Neural progenitor cell (in vitro differentiated cells): ENCODE measurements around the gene KEAP1. TPM values are rescaled to one million over a fixed set of nuclear protein-coding genes. Genes with fewer than 3 reads are reported as not detected.

Experiments
- DNase-seq: peaks from one replicate; pipeline ENCODE4 v3.0.0-alpha.2; 2016; ENCODE audit warnings: low spot score
- H2AFZ ChIP-seq: fragments of 200-600 bp; sonication (generic); replicated peaks from 2 replicates; pipeline ENCODE4 v1.6.1; 2016; ENCODE audit warnings: antibody characterized with exemption
- H3F3A ChIP-seq: fragments of 200-600 bp; sonication (generic); 2 replicates; pipeline ENCODE4 v1.6.1; 2016; ENCODE audit warnings: antibody characterized with exemption, low read depth
- H3K27ac ChIP-seq: fragments of 200-600 bp; sonication (generic); 2 replicates; pipeline ENCODE4 v1.5.1; 2016; ENCODE audit warnings: mild to moderate bottlenecking
- H3K27me3 ChIP-seq: fragments of 200-600 bp; sonication (generic); 2 replicates; pipeline ENCODE4 v1.6.1; 2016; ENCODE audit warnings: mild to moderate bottlenecking, moderate library complexity
- H3K36me3 ChIP-seq: fragments of 200-600 bp; sonication (generic); 2 replicates; pipeline ENCODE4 v1.5.1; 2016
- H3K4me1 ChIP-seq: fragments of 200-600 bp; sonication (generic); 2 replicates; pipeline ENCODE4 v1.6.1; 2016; ENCODE audit warnings: mixed run types
- H3K4me2 ChIP-seq: fragments of 200-600 bp; sonication (generic); 2 replicates; pipeline ENCODE4 v1.6.1; 2016
- H3K4me3 ChIP-seq: fragments of 200-600 bp; sonication (generic); 2 replicates; pipeline ENCODE4 v1.5.1; 2016
- H3K79me2 ChIP-seq: fragments of 200-600 bp; sonication (generic); 2 replicates; pipeline ENCODE4 v1.6.1; 2016; ENCODE audit warnings: low read depth
- H3K9ac ChIP-seq: fragments of 200-600 bp; sonication (generic); 2 replicates; pipeline ENCODE4 v1.6.1; 2016
- H3K9me3 ChIP-seq: fragments of 200-600 bp; sonication (generic); 2 replicates; pipeline ENCODE4 v1.5.1; 2016; ENCODE audit warnings: low read depth
- H4K20me1 ChIP-seq: fragments of 200-600 bp; sonication (generic); 2 replicates; pipeline ENCODE4 v1.6.1; 2016; ENCODE audit warnings: low read depth
- H3K27ac Mint-ChIP-seq: 3 replicates; pipeline ENCODE4 v1.8.0; 2021; ENCODE audit warnings: mixed read lengths
- H3K27me3 Mint-ChIP-seq: 2 replicates; pipeline ENCODE4 v1.8.0; 2022; ENCODE audit warnings: low read depth, mild to moderate bottlenecking, inconsistent platforms, moderate library complexity, mixed read lengths; ENCODE audit not compliant: insufficient read depth
- H3K36me3 Mint-ChIP-seq: 3 replicates; pipeline ENCODE4 v1.8.0; 2021; ENCODE audit warnings: mixed read lengths
- H3K4me1 Mint-ChIP-seq: 3 replicates; pipeline ENCODE4 v1.8.0; 2021; ENCODE audit warnings: mixed read lengths
- H3K4me3 Mint-ChIP-seq: 3 replicates; pipeline ENCODE4 v1.8.0; 2021; ENCODE audit warnings: mild to moderate bottlenecking, moderate library complexity, mixed read lengths
- H3K9me3 Mint-ChIP-seq: 3 replicates; pipeline ENCODE4 v1.8.0; 2020; ENCODE audit warnings: mixed read lengths
- EZH2 ChIP-seq: fragments of 200-600 bp; sonication (generic); IDR thresholded peaks from 2 replicates; pipeline ENCODE4 v1.6.1; 2017; ENCODE audit warnings: antibody characterized with exemption, mild to moderate bottlenecking, moderate library complexity
- EZH2phosphoT487 ChIP-seq: fragments of 200-600 bp; sonication (generic); IDR thresholded peaks from 2 replicates; pipeline ENCODE4 v1.6.1; 2017; ENCODE audit warnings: antibody characterized with exemption
- total RNA-seq: library from RNA; depleted of rRNA; stranded (reverse); fragments of >200 nt; gene quantifications from 2 replicates; pipeline ENCODE4 v1.2.3, GENCODE V29; 2015; ENCODE audit warnings: low replicate concordance
- TF ChIP-seq, protein P1 (sequence below): fragments of 200-600 bp; sonication (generic); IDR thresholded peaks from 2 replicates; pipeline ENCODE4 v1.5.1; 2017; ENCODE audit warnings: antibody characterized with exemption, mild to moderate bottlenecking

Gene KEAP1
- total RNA-seq, 1 donor from 2014 or later = 25.2 TPM

DNA sequence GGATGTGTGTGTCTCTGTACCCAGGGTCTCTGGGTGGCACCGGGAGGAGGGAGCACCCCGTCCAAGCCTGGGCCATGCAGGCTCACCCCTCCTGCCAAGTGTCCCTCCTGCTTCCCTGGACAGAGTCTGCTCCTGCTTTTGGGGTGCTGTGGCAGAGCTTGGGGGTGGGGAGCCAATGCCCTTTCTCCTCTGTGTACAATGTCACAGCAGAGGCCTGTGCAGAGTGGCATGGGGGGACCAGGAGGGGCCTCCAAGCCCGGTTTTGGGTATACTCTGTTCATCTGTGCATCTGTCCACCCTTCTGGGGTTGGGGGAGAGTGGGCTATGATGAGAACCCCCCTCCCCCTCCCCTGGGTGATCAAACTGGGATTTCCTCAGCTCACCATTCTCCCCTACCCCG, 49.3 kb downstream of the KEAP1 start:
- no peaks in the 10 kb centered on the region for H3K9me3 Mint-ChIP-seq
- Histone ChIP-seq H3K9ac (no peak overlapping the region), H2AFZ (peak overlapping the region; percentile 43), H3K9me3 (no peaks in the 10 kb centered on the region), H3K79me2 (no peaks in the 10 kb centered on the region), H3K4me3 (peak overlapping the region; percentile 28), H4K20me1 (no peaks in the 10 kb centered on the region), H3K27me3 (no peaks in the 10 kb centered on the region), H3K4me2 (peak overlapping the region; percentile 66), H3K4me1 (peaks cover 19% of the 10 kb centered on the region), H3K27ac (no peak overlapping the region), H3F3A (no peaks in the 10 kb centered on the region), H3K36me3 (no peaks in the 10 kb centered on the region)
- TF ChIP-seq EZH2 (no peak), EZH2phosphoT487 (no peak)
- TF ChIP-seq, protein P1, sequence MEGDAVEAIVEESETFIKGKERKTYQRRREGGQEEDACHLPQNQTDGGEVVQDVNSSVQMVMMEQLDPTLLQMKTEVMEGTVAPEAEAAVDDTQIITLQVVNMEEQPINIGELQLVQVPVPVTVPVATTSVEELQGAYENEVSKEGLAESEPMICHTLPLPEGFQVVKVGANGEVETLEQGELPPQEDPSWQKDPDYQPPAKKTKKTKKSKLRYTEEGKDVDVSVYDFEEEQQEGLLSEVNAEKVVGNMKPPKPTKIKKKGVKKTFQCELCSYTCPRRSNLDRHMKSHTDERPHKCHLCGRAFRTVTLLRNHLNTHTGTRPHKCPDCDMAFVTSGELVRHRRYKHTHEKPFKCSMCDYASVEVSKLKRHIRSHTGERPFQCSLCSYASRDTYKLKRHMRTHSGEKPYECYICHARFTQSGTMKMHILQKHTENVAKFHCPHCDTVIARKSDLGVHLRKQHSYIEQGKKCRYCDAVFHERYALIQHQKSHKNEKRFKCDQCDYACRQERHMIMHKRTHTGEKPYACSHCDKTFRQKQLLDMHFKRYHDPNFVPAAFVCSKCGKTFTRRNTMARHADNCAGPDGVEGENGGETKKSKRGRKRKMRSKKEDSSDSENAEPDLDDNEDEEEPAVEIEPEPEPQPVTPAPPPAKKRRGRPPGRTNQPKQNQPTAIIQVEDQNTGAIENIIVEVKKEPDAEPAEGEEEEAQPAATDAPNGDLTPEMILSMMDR = no peak
- H3K4me3 Mint-ChIP-seq = peak overlapping the region; percentile 61
- no peak for DNase-seq
- peaks cover 5% of the 10 kb centered on the region for H3K27me3 Mint-ChIP-seq
- peak overlapping the region; percentile 38 for H3K27ac Mint-ChIP-seq
- H3K36me3 Mint-ChIP-seq = peaks cover 2% of the 10 kb centered on the region
- H3K4me1 Mint-ChIP-seq = peaks cover 32% of the 10 kb centered on the region

DNA sequence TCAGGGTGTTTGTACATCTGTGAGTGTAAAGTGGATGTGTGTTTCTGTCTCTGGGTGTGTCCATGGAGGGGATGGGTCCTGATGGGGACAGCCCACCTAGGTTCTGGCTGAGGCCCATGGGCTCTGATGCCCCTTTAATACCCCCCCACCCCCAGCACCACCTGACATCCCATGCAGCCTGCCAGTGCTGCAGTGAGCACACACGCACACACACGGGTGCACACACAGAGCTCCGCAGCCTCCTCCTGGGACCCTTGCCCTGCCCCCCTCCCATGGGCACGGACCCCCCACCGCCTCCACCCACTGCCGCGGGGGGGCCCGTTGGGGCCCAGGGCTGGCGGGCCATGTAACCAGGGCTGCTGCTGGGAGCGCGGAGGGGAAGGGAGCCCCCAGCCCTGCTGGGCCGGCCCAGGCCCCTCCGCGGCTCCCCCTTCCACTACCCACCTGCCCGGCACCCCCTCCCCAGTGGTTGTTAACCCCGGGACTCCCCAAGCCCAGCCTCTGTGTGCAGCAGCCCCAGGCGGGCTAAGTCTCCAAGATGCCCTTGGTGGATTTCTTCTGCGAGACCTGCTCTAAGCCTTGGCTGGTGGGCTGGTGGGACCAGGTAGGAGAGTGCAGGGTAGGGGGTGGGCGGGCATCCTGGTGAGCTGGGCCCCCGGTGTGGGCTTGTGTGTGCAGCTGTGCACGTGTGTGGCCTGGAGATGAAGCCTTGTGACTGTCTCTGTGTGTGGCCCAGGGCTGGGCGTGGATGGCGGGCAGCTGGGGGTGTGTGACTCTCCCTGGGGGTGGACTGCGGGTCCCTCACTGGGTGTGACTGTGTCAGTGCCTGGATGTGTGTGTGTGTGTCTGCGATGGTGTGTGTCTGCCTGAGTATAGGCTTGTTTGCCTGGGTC, 50.2 kb downstream of the KEAP1 start:
- peak overlapping the region; percentile 66 for H3K4me2 ChIP-seq
- H3K27me3 ChIP-seq = no peaks in the 10 kb centered on the region
- DNase-seq = no peak
- Mint-ChIP-seq H3K4me1 (peaks cover 32% of the 10 kb centered on the region), H3K9me3 (no peaks in the 10 kb centered on the region), H3K27me3 (peaks cover 5% of the 10 kb centered on the region), H3K36me3 (peaks cover 2% of the 10 kb centered on the region), H3K4me3 (peak overlapping the region; percentile 61), H3K27ac (peak overlapping the region; percentile 38)
- H3K27ac ChIP-seq = no peak overlapping the region
- no peaks in the 10 kb centered on the region for H3K79me2 ChIP-seq
- TF ChIP-seq, protein P1 = no peak
- TF ChIP-seq EZH2phosphoT487 (no peak), EZH2 (no peak)
- no peaks in the 10 kb centered on the region for H4K20me1 ChIP-seq
- H2AFZ ChIP-seq = no peak overlapping the region
- no peak overlapping the region for H3K4me3 ChIP-seq
- no peak overlapping the region for H3K9ac ChIP-seq
- no peaks in the 10 kb centered on the region for H3K36me3 ChIP-seq
- no peaks in the 10 kb centered on the region for H3F3A ChIP-seq
- no peaks in the 10 kb centered on the region for H3K9me3 ChIP-seq
- peaks cover 19% of the 10 kb centered on the region for H3K4me1 ChIP-seq

DNA sequence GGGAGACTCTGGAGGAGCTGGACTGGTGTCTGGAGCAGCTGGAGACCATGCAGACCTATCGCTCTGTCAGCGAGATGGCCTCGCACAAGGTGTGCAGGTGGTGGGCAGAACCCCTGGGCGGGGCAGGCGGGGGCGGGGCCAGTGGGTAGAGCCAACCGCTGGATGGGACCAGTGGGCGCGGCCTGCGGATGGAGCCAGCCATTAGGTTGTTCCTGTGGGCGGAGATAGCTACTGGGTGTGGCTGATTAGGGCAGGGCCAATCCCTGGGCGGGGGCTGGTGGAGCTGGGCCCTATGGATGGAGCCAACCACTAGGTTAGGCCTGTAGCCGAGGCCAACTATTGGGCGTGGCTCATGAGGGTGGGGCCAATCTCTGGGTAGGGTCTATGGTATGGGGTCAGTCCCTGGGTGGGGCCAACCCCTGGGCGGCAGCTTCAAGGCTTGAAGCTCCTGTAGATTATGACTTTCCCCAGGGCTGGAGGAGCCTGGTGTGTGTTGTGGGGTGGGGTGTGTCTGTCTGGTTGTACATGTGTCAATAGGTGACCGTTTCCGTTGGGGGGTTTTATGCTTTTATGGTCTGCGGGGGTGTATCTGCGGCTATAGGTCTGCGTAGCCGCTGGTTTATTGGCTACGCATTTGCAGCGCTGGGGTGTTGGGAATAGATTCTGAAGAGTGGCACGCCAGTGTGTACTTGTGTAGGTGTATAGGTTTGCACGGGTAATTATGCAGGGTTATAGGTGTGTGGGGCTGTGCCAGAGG, 52.1 kb downstream of the KEAP1 start:
- Histone ChIP-seq H3K9me3 (no peaks in the 10 kb centered on the region), H2AFZ (no peak overlapping the region), H3K9ac (no peak overlapping the region), H3K4me2 (no peak overlapping the region), H3K27ac (no peak overlapping the region), H3K27me3 (no peaks in the 10 kb centered on the region), H3F3A (no peaks in the 10 kb centered on the region), H4K20me1 (no peaks in the 10 kb centered on the region), H3K4me3 (no peak overlapping the region), H3K4me1 (peaks cover 19% of the 10 kb centered on the region), H3K36me3 (no peaks in the 10 kb centered on the region), H3K79me2 (no peaks in the 10 kb centered on the region)
- TF ChIP-seq EZH2phosphoT487 = no peak
- TF ChIP-seq EZH2 = no peak
- peaks cover 5% of the 10 kb centered on the region for H3K27me3 Mint-ChIP-seq
- H3K4me1 Mint-ChIP-seq = peaks cover 26% of the 10 kb centered on the region
- no peaks in the 10 kb centered on the region for H3K9me3 Mint-ChIP-seq
- H3K36me3 Mint-ChIP-seq = peaks cover 2% of the 10 kb centered on the region
- no peak overlapping the region for H3K27ac Mint-ChIP-seq
- peak; percentile 51 for DNase-seq
- peak overlapping the region; percentile 6 for H3K4me3 Mint-ChIP-seq
